AG10803 (cell line): Measurements from ENCODE around the gene MOGAT3.
"Not testable (repeated sequence)": the region's sequence is repeated elsewhere in the genome, so short reads cannot be mapped to it uniquely, and the experiment has no call there.

Source experiments
- DNase-seq: peaks from one replicate; pipeline ENCODE4 v3.0.0; 2010; ENCODE audit warnings: low read depth
- H3K4me3 ChIP-seq: 2 replicates; pipeline ENCODE4 v1.5.1; 2011; ENCODE audit warnings: mild to moderate bottlenecking, low read length, control low read depth
- TF ChIP-seq, protein P1 (sequence below): conservative IDR thresholded peaks from 2 replicates; pipeline ENCODE4 v1.5.1; 2011; ENCODE audit warnings: mild to moderate bottlenecking, low read length, control low read depth, inconsistent platforms

Gene MOGAT3

GRCh38 chr7:101201695-101202602 is 1.1 kb upstream of the MOGAT3 start:
- no peak overlapping the region for H3K4me3 ChIP-seq
- TF ChIP-seq, protein P1, sequence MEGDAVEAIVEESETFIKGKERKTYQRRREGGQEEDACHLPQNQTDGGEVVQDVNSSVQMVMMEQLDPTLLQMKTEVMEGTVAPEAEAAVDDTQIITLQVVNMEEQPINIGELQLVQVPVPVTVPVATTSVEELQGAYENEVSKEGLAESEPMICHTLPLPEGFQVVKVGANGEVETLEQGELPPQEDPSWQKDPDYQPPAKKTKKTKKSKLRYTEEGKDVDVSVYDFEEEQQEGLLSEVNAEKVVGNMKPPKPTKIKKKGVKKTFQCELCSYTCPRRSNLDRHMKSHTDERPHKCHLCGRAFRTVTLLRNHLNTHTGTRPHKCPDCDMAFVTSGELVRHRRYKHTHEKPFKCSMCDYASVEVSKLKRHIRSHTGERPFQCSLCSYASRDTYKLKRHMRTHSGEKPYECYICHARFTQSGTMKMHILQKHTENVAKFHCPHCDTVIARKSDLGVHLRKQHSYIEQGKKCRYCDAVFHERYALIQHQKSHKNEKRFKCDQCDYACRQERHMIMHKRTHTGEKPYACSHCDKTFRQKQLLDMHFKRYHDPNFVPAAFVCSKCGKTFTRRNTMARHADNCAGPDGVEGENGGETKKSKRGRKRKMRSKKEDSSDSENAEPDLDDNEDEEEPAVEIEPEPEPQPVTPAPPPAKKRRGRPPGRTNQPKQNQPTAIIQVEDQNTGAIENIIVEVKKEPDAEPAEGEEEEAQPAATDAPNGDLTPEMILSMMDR, result no peak
- no peak for DNase-seq

- H3K4me3 ChIP-seq, result no peak overlapping the region
- DNase-seq, result no peak
- TF ChIP-seq, protein P1, result no peak
Measured at GRCh38 chr7:101200504-101200861, 353 bp downstream of the MOGAT3 start.

DNA sequence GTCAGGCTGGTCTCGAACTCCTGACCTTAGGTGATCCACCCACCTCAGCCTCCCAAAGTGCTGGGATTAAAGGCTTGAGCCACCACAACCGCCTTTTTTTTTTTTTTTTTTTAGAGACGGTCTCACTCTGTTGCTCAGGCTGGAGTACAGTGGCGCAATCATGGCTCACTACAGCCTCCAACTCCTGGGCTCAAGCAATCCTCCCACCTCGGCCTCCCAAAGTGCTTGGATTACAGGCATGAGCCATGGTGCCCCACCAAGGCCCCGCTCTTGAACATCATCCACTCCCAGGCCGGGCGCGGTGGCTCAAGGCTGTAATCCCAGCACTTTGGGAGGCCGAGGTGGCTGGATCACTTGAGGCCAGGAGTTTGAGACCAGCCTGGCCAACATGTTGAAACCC is 1.3 kb downstream of the MOGAT3 start:
- H3K4me3 ChIP-seq, DNase-seq: not testable (repeated sequence)

GRCh38 chr7:101198476-101198875 is 2.4 kb downstream of the MOGAT3 start:
- DNase-seq, result no peak
- TF ChIP-seq, protein P1, result no peak
- H3K4me3 ChIP-seq, result no peak overlapping the region

GRCh38 chr7:101197991-101198390 is 2.8 kb downstream of the MOGAT3 start:
- no peak for DNase-seq
- TF ChIP-seq, protein P1, result no peak
- no peak overlapping the region for H3K4me3 ChIP-seq

GRCh38 chr7:101195884-101196283 is 5.0 kb downstream of the MOGAT3 start:
- TF ChIP-seq, protein P1, result no peak
- DNase-seq, result no peak
- H3K4me3 ChIP-seq, result no peak overlapping the region

DNA sequence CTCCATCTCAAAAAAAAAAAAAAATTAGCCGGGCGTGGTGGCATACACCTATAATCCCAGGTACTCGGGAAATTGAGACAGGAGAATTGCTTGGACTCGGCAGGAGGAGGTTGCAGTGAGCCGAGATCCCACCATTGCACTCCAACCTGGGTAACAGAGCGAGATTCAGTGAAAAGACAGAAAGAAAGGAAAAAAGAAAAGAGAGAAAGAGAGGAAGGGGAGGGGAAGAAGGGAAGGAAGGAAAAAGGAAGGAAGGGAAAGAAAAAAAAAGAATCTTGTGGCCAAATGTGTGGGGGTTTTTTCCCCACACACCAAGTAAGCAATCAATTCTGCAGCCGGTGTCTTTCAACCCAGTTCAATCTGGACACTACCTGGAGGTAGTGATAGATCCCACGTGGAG is 11.7 kb downstream of the MOGAT3 start:
- no peak for DNase-seq
- H3K4me3 ChIP-seq, result no peak overlapping the region
- TF ChIP-seq, protein P1, result no peak
